Epithelial cell of proximal tubule (primary cell): Measurements from ENCODE around the gene SSC5D. TPM values are rescaled to one million over a fixed set of nuclear protein-coding genes. Genes with fewer than 3 reads are reported as not detected.

ENCODE experiments used
- DNase-seq: peaks from one replicate; pipeline ENCODE4 v3.0.0-alpha.2; 2011; ENCODE audit warnings: low read depth
- H3K4me3 ChIP-seq: 2 replicates; pipeline ENCODE4 v1.5.1; 2011; ENCODE audit warnings: low read depth, mild to moderate bottlenecking, low read length
- CTCF ChIP-seq: conservative IDR thresholded peaks from 2 replicates; pipeline ENCODE4 v1.5.1; 2012; ENCODE audit warnings: low read depth, mild to moderate bottlenecking, low read length
- total RNA-seq: library from RNA; depleted of rRNA; stranded (reverse); fragments of >200 nt; gene quantifications from 2 replicates; pipeline ENCODE4 v1.2.3, GENCODE V29; 2015

SSC5D gene
- total RNA-seq, 1 donor from 2014 or later: 0.86 TPM

GRCh38 chr19:55489711-55490477 is 1.7 kb downstream of the SSC5D start:
- TF ChIP-seq CTCF: no peak
- no peak for DNase-seq

GRCh38 chr19:55490478-55491432 is 2.5 kb downstream of the SSC5D start:
- no peak for DNase-seq
- TF ChIP-seq CTCF: no peak
- no peak overlapping the region for H3K4me3 ChIP-seq

More at GRCh38 chr19:55489711-55490477, 1.7 kb downstream of the SSC5D start:
- no peak overlapping the region for H3K4me3 ChIP-seq

- TF ChIP-seq CTCF: no peak
- DNase-seq: no peak
- no peak overlapping the region for H3K4me3 ChIP-seq
Measured at GRCh38 chr19:55491546-55492360, 3.5 kb downstream of the SSC5D start.

GRCh38 chr19:55492362-55492944 is 4.2 kb downstream of the SSC5D start:
- no peak for DNase-seq
- no peak overlapping the region for H3K4me3 ChIP-seq
- TF ChIP-seq CTCF: no peak

- no peak for TF ChIP-seq CTCF
- H3K4me3 ChIP-seq: no peak overlapping the region
- no peak for DNase-seq
Measured at GRCh38 chr19:55493052-55493644, 4.9 kb downstream of the SSC5D start.

GRCh38 chr19:55493645-55494171 is 5.5 kb downstream of the SSC5D start:
- no peak for DNase-seq
- TF ChIP-seq CTCF: no peak
- H3K4me3 ChIP-seq: peak overlapping the region; percentile 33
